GM23248 (cell line): ENCODE data around the gene AGAP2. TPM values are rescaled to one million over a fixed set of nuclear protein-coding genes. Genes with fewer than 3 reads are reported as not detected.

ENCODE experiments used
- DNase-seq: peaks from one replicate; pipeline ENCODE4 v3.0.0-alpha.2; 2015
- H2AFZ ChIP-seq: fragments of 200-600 bp; sonication (generic); 2 replicates; pipeline ENCODE4 v1.6.1; 2016; ENCODE audit warnings: antibody characterized with exemption
- H3F3A ChIP-seq: fragments of 200-600 bp; sonication (generic); 2 replicates; pipeline ENCODE4 v1.6.1; 2016; ENCODE audit warnings: mild to moderate bottlenecking, antibody characterized with exemption, mixed run types; ENCODE audit not compliant: insufficient read depth
- H3K27ac ChIP-seq: fragments of 200-600 bp; sonication (generic); 2 replicates; pipeline ENCODE4 v1.5.1; 2016; ENCODE audit warnings: mild to moderate bottlenecking
- H3K27me3 ChIP-seq: fragments of 200-600 bp; sonication (generic); replicated peaks from 2 replicates; pipeline ENCODE4 v1.6.1; 2016; ENCODE audit warnings: mild to moderate bottlenecking; ENCODE audit not compliant: insufficient read depth
- H3K36me3 ChIP-seq: fragments of 200-600 bp; sonication (generic); 2 replicates; pipeline ENCODE4 v1.6.1; 2016; ENCODE audit warnings: low read depth, mild to moderate bottlenecking
- H3K4me1 ChIP-seq: fragments of 200-600 bp; sonication (generic); 2 replicates; pipeline ENCODE4 v1.6.1; 2016; ENCODE audit warnings: mild to moderate bottlenecking; ENCODE audit not compliant: insufficient read depth
- H3K4me2 ChIP-seq: fragments of 200-600 bp; sonication (generic); one replicate; pipeline ENCODE4 v1.6.1; 2016; ENCODE audit warnings: mild to moderate bottlenecking; ENCODE audit not compliant: unreplicated experiment
- H3K4me3 ChIP-seq: fragments of 200-600 bp; sonication (generic); 2 replicates; pipeline ENCODE4 v1.5.1; 2016; ENCODE audit warnings: mild to moderate bottlenecking
- H3K79me2 ChIP-seq: fragments of 200-600 bp; sonication (generic); 2 replicates; pipeline ENCODE4 v1.6.1; 2016; ENCODE audit warnings: mild to moderate bottlenecking; ENCODE audit not compliant: insufficient read depth
- H3K9ac ChIP-seq: fragments of 200-600 bp; sonication (generic); 2 replicates; pipeline ENCODE4 v1.6.1; 2016; ENCODE audit warnings: mild to moderate bottlenecking
- H3K9me2 ChIP-seq: fragments of 200-600 bp; sonication (generic); 2 replicates; pipeline ENCODE4 v1.6.1; 2016; ENCODE audit warnings: mixed run types, mild to moderate bottlenecking, moderate library complexity; ENCODE audit not compliant: insufficient read depth
- H3K9me3 ChIP-seq: fragments of 200-600 bp; sonication (generic); one replicate; pipeline ENCODE4 v1.6.1; 2017; ENCODE audit warnings: low read depth
- H4K20me1 ChIP-seq: fragments of 200-600 bp; sonication (generic); 2 replicates; pipeline ENCODE4 v1.6.0; 2016; ENCODE audit not compliant: insufficient read depth
- EZH2 ChIP-seq: fragments of 200-600 bp; sonication (generic); IDR thresholded peaks from 2 replicates; pipeline ENCODE4 v1.6.1; 2018; ENCODE audit warnings: antibody characterized with exemption, mild to moderate bottlenecking; ENCODE audit not compliant: insufficient read depth, poor library complexity, severe bottlenecking
- EZH2phosphoT487 ChIP-seq: fragments of 200-600 bp; sonication (generic); IDR thresholded peaks from 2 replicates; pipeline ENCODE4 v1.6.1; 2018; ENCODE audit warnings: antibody characterized with exemption, moderate library complexity, mild to moderate bottlenecking, low read depth; ENCODE audit not compliant: insufficient read depth
- WGBS, 2 experiments: methylation state at CpG; one replicate each; pipeline ENCODE4 v1.1.6; 2015 to 2017; ENCODE audit warnings: low lambda C conversion rate in 2 of 2, low coverage in 1 of 2; ENCODE audit errors: missing lambda C conversion rate in 2 of 2; 5-methylcytosine and 5-hydroxymethylcytosine counted together
- in situ Hi-C: fragments of 300-500 bp; cut with MboI; formaldehyde crosslinking; loops from 2 replicates; pipeline ENCODE4 v1.15.0; 2020
- polyA plus RNA-seq: library from polyadenylated mRNA; unstranded; fragments of >200 nt; fragmentation: Nextera tagmentation; extraction: Ambion mirVana; gene quantifications from 2 replicates; pipeline ENCODE4 v1.2.1, GENCODE V29; 2016
- total RNA-seq: library from RNA; depleted of rRNA; stranded (reverse); fragments of >200 nt; shearing (Covaris generic); gene quantifications from 2 replicates; pipeline ENCODE4 v1.2.3, GENCODE V29; 2014

Gene AGAP2
- total and polyA plus RNA-seq, 2 experiments from 2014 or later = not detected

GRCh38 chr12:57724936-57725740 is 13.4 kb downstream of the AGAP2 start:
- in situ Hi-C loops = no loop called here
- Histone ChIP-seq H3K36me3 (no peaks in the 10 kb centered on the region), H3K79me2 (no peaks in the 10 kb centered on the region), H3K9ac (no peak overlapping the region), H3K4me3 (no peak overlapping the region), H3K9me3 (no peaks in the 10 kb centered on the region), H4K20me1 (no peaks in the 10 kb centered on the region), H3K4me1 (no peaks in the 10 kb centered on the region), H3K27me3 (no peaks in the 10 kb centered on the region), H3K9me2 (no peaks in the 10 kb centered on the region), H3K4me2 (no peak overlapping the region), H2AFZ (no peak overlapping the region), H3F3A (no peaks in the 10 kb centered on the region; the same call in 1 of the 2 replicates), H3K27ac (no peak overlapping the region)
- TF ChIP-seq EZH2 (no peak), EZH2phosphoT487 (no peak)
- 9 to 10% methylated on average over 5 to 11 of the region's 11 CpGs for WGBS, 2 experiments
- no peak for DNase-seq

- 71 to 75% methylated on average over 12 of the region's 12 CpGs for WGBS, 2 experiments
- H3K4me3 ChIP-seq = no peak overlapping the region
- H3K79me2 ChIP-seq = no peaks in the 10 kb centered on the region
- no peak overlapping the region for H3K4me2 ChIP-seq
- in situ Hi-C loops = no loop called here
- no peaks in the 10 kb centered on the region for H4K20me1 ChIP-seq
- DNase-seq = no peak
- H2AFZ ChIP-seq = no peak overlapping the region
- no peaks in the 10 kb centered on the region for H3K27me3 ChIP-seq
- H3K9ac ChIP-seq = no peak overlapping the region
- no peaks in the 10 kb centered on the region for H3K9me2 ChIP-seq
- no peak overlapping the region for H3K27ac ChIP-seq
- H3K9me3 ChIP-seq = no peaks in the 10 kb centered on the region
- no peaks in the 10 kb centered on the region; the same call in 1 of the 2 replicates for H3K36me3 ChIP-seq
- no peaks in the 10 kb centered on the region for H3K4me1 ChIP-seq
- no peaks in the 10 kb centered on the region; the same call in 1 of the 2 replicates for H3F3A ChIP-seq
- TF ChIP-seq EZH2phosphoT487 (no peak), EZH2 (no peak)
Observed at GRCh38 chr12:57724003-57724935, 14.3 kb downstream of the AGAP2 start.

- TF ChIP-seq EZH2 = no peak
- TF ChIP-seq EZH2phosphoT487 = no peak
- H3K36me3 ChIP-seq = no peaks in the 10 kb centered on the region; the same call in 1 of the 2 replicates
- in situ Hi-C loops = no loop called here
- whole genome bisulfite sequencing, 2 experiments = 61 to 77% methylated on average over 2 of the region's 2 CpGs
- H3K4me2 ChIP-seq = no peak overlapping the region
- H3K27me3 ChIP-seq = no peaks in the 10 kb centered on the region
- H3K9me3 ChIP-seq = no peaks in the 10 kb centered on the region
- no peaks in the 10 kb centered on the region for H3K79me2 ChIP-seq
- H4K20me1 ChIP-seq = no peaks in the 10 kb centered on the region
- H2AFZ ChIP-seq = no peak overlapping the region
- DNase-seq = no peak
- H3K4me1 ChIP-seq = no peaks in the 10 kb centered on the region
- no peak overlapping the region for H3K27ac ChIP-seq
- H3F3A ChIP-seq = no peaks in the 10 kb centered on the region; the same call in 1 of the 2 replicates
- H3K9ac ChIP-seq = no peak overlapping the region
- no peaks in the 10 kb centered on the region for H3K9me2 ChIP-seq
- no peak overlapping the region for H3K4me3 ChIP-seq
Observed at GRCh38 chr12:57723630-57723962, 14.9 kb downstream of the AGAP2 start.
